ENCODE results near the gene B3GALNT2. TPM values are rescaled to one million over a fixed set of nuclear protein-coding genes. Genes with fewer than 3 reads are reported as not detected.

The B3GALNT2 gene
- total RNA-seq, 1 experiment from 2014 or later, result 60.6 TPM

GRCh38 chr1:235441159-235441685 lies 63.0 kb downstream of the B3GALNT2 start:
- POLR2A ChIA-PET (ENCODE audit: unreplicated experiment), result interaction anchor here (0.6 kb wide), 1 partner anchor 252 kb away, joined by 3 read pairs; no protein-coding TSS in a partner anchor
- TF ChIP-seq CTCF (conservative IDR thresholded peaks at IDR 0.05), result no peak
- TF ChIP-seq EZH2 (IDR thresholded peaks at IDR 0.05; ENCODE audit: low read depth), result no peak

GRCh38 chr1:235434001-235434400 lies 70.3 kb downstream of the B3GALNT2 start:
- H3K4me1 ChIP-seq (replicated peaks; ENCODE audit: insufficient read depth), result no peaks in the 10 kb centered on the region
- H3K4me3 ChIP-seq, result no peak overlapping the region
- H2AFZ ChIP-seq, result no peak overlapping the region
- no peak for DNase-seq
- BruUV-seq (replicated peaks), result no TSS peak
- H3K27ac ChIP-seq, result no peak overlapping the region
- TF ChIP-seq CTCF (conservative IDR thresholded peaks at IDR 0.05) (no peak), EZH2 (IDR thresholded peaks at IDR 0.05; ENCODE audit: low read depth) (no peak)
- 0 out of 2 replicates have a peak, but pooled peaks cover 3% of the 10 kb centered on the region for H3K36me3 ChIP-seq (ENCODE audit: low read depth)
- intact Hi-C loops (cut with micrococcal nuclease; ENCODE audit: unreplicated experiment), result no loop called here
- no peaks in the 10 kb centered on the region for H3K9me2 ChIP-seq (ENCODE audit: insufficient read depth)
- no peaks in the 10 kb centered on the region for H3K79me2 ChIP-seq (ENCODE audit: low read depth)
- H3K27me3 ChIP-seq (ENCODE audit: insufficient read depth, low read depth), result no peaks in the 10 kb centered on the region
- no peaks in the 10 kb centered on the region; the same call in 1 of the 2 replicates for H3F3A ChIP-seq (ENCODE audit: insufficient read depth, low read depth)
- ChIA-PET POLR2A (ENCODE audit: unreplicated experiment) (no interaction called here), CTCF (no interaction called here)
- no peaks in the 10 kb centered on the region for H3K9me3 ChIP-seq (ENCODE audit: insufficient read depth, low read depth)
- no peak overlapping the region for H3K4me2 ChIP-seq
- no peaks in the 10 kb centered on the region for H4K20me1 ChIP-seq (ENCODE audit: insufficient read depth)

More at GRCh38 chr1:235441159-235441685, 63.0 kb downstream of the B3GALNT2 start:
- CTCF ChIA-PET, result interaction anchor here (0.7 kb wide), 1 partner anchor 354 kb away, joined by 8 read pairs; no protein-coding TSS in a partner anchor
- DNase-seq, result no peak
- Histone ChIP-seq H3K27ac (peak overlapping the region; percentile 80), H3F3A (ENCODE audit: insufficient read depth, low read depth) (peaks cover 26% of the 10 kb centered on the region), H3K36me3 (ENCODE audit: low read depth) (peaks cover 14% of the 10 kb centered on the region; the same call in 1 of the 2 replicates), H3K9me3 (ENCODE audit: insufficient read depth, low read depth) (no peaks in the 10 kb centered on the region), H3K4me1 (replicated peaks; ENCODE audit: insufficient read depth) (peaks cover 18% of the 10 kb centered on the region), H3K4me3 (no peak overlapping the region), H3K27me3 (ENCODE audit: insufficient read depth, low read depth) (no peaks in the 10 kb centered on the region), H3K4me2 (no peak overlapping the region), H2AFZ (no peak overlapping the region), H3K79me2 (ENCODE audit: low read depth) (no peaks in the 10 kb centered on the region), H3K9me2 (ENCODE audit: insufficient read depth) (no peaks in the 10 kb centered on the region), H4K20me1 (ENCODE audit: insufficient read depth) (no peaks in the 10 kb centered on the region)
- no TSS peak for BruUV-seq (replicated peaks)
- intact Hi-C loops (cut with micrococcal nuclease; ENCODE audit: unreplicated experiment), result no loop called here

- no peak overlapping the region for H2AFZ ChIP-seq
- H3K27me3 ChIP-seq (ENCODE audit: insufficient read depth, low read depth), result no peaks in the 10 kb centered on the region
- TF ChIP-seq EZH2 (IDR thresholded peaks at IDR 0.05; ENCODE audit: low read depth) (no peak), CTCF (conservative IDR thresholded peaks at IDR 0.05) (no peak)
- no peaks in the 10 kb centered on the region; the same call in 1 of the 2 replicates for H3F3A ChIP-seq (ENCODE audit: insufficient read depth, low read depth)
- no peak for DNase-seq
- no peaks in the 10 kb centered on the region for H3K4me1 ChIP-seq (replicated peaks; ENCODE audit: insufficient read depth)
- H3K4me3 ChIP-seq, result no peak overlapping the region
- CTCF ChIA-PET, result interaction anchor here (0.6 kb wide), 1 partner anchor 67 kb away, joined by 4 read pairs; no protein-coding TSS in a partner anchor
- H3K9me3 ChIP-seq (ENCODE audit: insufficient read depth, low read depth), result no peaks in the 10 kb centered on the region
- BruUV-seq (replicated peaks), result no TSS peak
- no peak overlapping the region for H3K27ac ChIP-seq
- POLR2A ChIA-PET (ENCODE audit: unreplicated experiment), result no interaction called here
- H3K79me2 ChIP-seq (ENCODE audit: low read depth), result no peaks in the 10 kb centered on the region
- no peaks in the 10 kb centered on the region for H4K20me1 ChIP-seq (ENCODE audit: insufficient read depth)
- H3K36me3 ChIP-seq (ENCODE audit: low read depth), result 0 out of 2 replicates have a peak, but pooled peaks cover 3% of the 10 kb centered on the region
- intact Hi-C loops (cut with micrococcal nuclease; ENCODE audit: unreplicated experiment), result no loop called here
- H3K4me2 ChIP-seq, result no peak overlapping the region
- H3K9me2 ChIP-seq (ENCODE audit: insufficient read depth), result no peaks in the 10 kb centered on the region
Observed at GRCh38 chr1:235430991-235431390, 73.3 kb downstream of the B3GALNT2 start.
